Astrocyte (in vitro differentiated cells and primary cell): ENCODE measurements around the gene SCGB2A2. TPM values are rescaled to one million over a fixed set of nuclear protein-coding genes. Genes with fewer than 3 reads are reported as not detected.

Experiments
- DNase-seq: peaks from one replicate; pipeline ENCODE4 v3.0.0-alpha.2; 2010; ENCODE audit warnings: low read depth
- FAIRE-seq: peaks from 2 replicates; lab custom pipeline; 2011; peaks lifted over from hg19 to GRCh38; lab: Jason Lieb, UNC
- H2AFZ ChIP-seq: 2 replicates; pipeline ENCODE4 v1.6.0; 2012; ENCODE audit warnings: low read depth, low read length, inconsistent platforms
- H3K27ac ChIP-seq: 2 replicates; pipeline ENCODE4 v1.5.1; 2011; ENCODE audit warnings: low read depth, low read length, inconsistent platforms
- H3K27me3 ChIP-seq: 2 replicates; pipeline ENCODE4 v1.6.0; 2011; ENCODE audit warnings: low read length, inconsistent platforms; ENCODE audit not compliant: insufficient read depth
- H3K36me3 ChIP-seq: 2 replicates; pipeline ENCODE4 v1.5.1; 2011; ENCODE audit warnings: low read length, inconsistent platforms; ENCODE audit not compliant: insufficient read depth
- H3K4me1 ChIP-seq: 2 replicates; pipeline ENCODE4 v1.5.1; 2011; ENCODE audit warnings: low read length, inconsistent platforms; ENCODE audit not compliant: insufficient read depth
- H3K4me2 ChIP-seq: 2 replicates; pipeline ENCODE4 v1.6.0; 2012; ENCODE audit warnings: low read length, inconsistent platforms
- H3K4me3 ChIP-seq: 2 replicates; pipeline ENCODE4 v1.5.1; 2011; ENCODE audit warnings: low read depth, mild to moderate bottlenecking, low read length, inconsistent platforms; ENCODE audit not compliant: insufficient read depth
- H3K79me2 ChIP-seq: 2 replicates; pipeline ENCODE4 v1.6.0; 2012; ENCODE audit warnings: mild to moderate bottlenecking, low read length, inconsistent platforms; ENCODE audit not compliant: insufficient read depth
- H3K9ac ChIP-seq: 2 replicates; pipeline ENCODE4 v1.6.0; 2012; ENCODE audit warnings: mild to moderate bottlenecking, low read length, inconsistent platforms
- H3K9me3 ChIP-seq: 2 replicates; pipeline ENCODE4 v1.5.1; 2012; ENCODE audit warnings: low read depth, mild to moderate bottlenecking, low read length, inconsistent platforms; ENCODE audit not compliant: insufficient read depth
- H4K20me1 ChIP-seq: 2 replicates; pipeline ENCODE4 v1.6.0; 2012; ENCODE audit warnings: low read length, inconsistent platforms; ENCODE audit not compliant: insufficient read depth
- H3K27ac Mint-ChIP-seq: one replicate; pipeline ENCODE4 v1.8.0; 2021; ENCODE audit warnings: mild to moderate bottlenecking, mixed read lengths; ENCODE audit not compliant: unreplicated experiment
- H3K27me3 Mint-ChIP-seq: one replicate; pipeline ENCODE4 v1.8.0; 2021; ENCODE audit warnings: low read depth, mixed read lengths; ENCODE audit not compliant: unreplicated experiment
- H3K36me3 Mint-ChIP-seq: one replicate; pipeline ENCODE4 v1.8.0; 2021; ENCODE audit warnings: low read depth, mixed read lengths; ENCODE audit not compliant: unreplicated experiment
- H3K4me1 Mint-ChIP-seq: one replicate; pipeline ENCODE4 v1.8.0; 2021; ENCODE audit warnings: low read depth, mixed read lengths; ENCODE audit not compliant: unreplicated experiment
- H3K4me3 Mint-ChIP-seq: one replicate; pipeline ENCODE4 v1.8.0; 2021; ENCODE audit warnings: mild to moderate bottlenecking, moderate library complexity, mixed read lengths; ENCODE audit not compliant: unreplicated experiment
- H3K9me3 Mint-ChIP-seq: one replicate; pipeline ENCODE4 v1.8.0; 2021; ENCODE audit warnings: mild to moderate bottlenecking, mixed read lengths; ENCODE audit not compliant: unreplicated experiment
- CTCF ChIP-seq: IDR thresholded peaks from 2 replicates; pipeline ENCODE4 v1.5.1; 2011; ENCODE audit warnings: low read depth, mild to moderate bottlenecking, inconsistent platforms, low read length, moderate library complexity; ENCODE audit not compliant: insufficient read depth
- EZH2 ChIP-seq: IDR thresholded peaks from 2 replicates; pipeline ENCODE4 v1.6.1; 2012; ENCODE audit warnings: mild to moderate bottlenecking, low read length, inconsistent platforms; ENCODE audit not compliant: insufficient read depth
- total RNA-seq: library from RNA; stranded (reverse); gene quantifications from 2 replicates; pipeline ENCODE4 v1.2.1, GENCODE V29; 2021

SCGB2A2 gene
- total RNA-seq, 1 donor from 2014 or later: not detected

DNA sequence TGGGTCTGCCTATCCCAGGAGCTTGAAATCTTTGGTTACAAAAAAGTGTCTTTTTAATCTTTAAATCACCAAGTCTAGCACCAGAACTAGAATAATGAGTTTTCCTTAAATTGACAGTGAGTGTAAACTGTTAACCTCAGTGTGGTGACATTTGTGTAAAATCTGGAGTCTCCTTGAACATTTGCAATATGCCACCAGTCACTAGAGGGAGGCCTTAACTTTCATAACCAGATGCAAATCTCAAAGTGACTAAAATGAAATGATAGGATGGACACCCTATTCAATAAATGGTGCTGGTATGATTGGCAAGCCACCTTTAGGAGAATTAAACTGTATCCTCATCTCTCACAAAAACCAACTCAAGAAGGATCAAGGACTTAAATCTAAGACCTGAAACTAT, 36.2 kb upstream of the SCGB2A2 start:
- H3K4me3 ChIP-seq: no peak overlapping the region
- no peak overlapping the region for H3K27ac Mint-ChIP-seq
- no peaks in the 10 kb centered on the region for H3K36me3 ChIP-seq
- no peak for DNase-seq
- H3K9me3 Mint-ChIP-seq: peaks cover 5% of the 10 kb centered on the region
- H3K4me3 Mint-ChIP-seq: no peak overlapping the region
- TF ChIP-seq EZH2: no peak
- TF ChIP-seq CTCF: no peak
- H3K9ac ChIP-seq: no peak overlapping the region
- H3K79me2 ChIP-seq: no peaks in the 10 kb centered on the region
- no peaks in the 10 kb centered on the region for H3K4me1 ChIP-seq
- no peaks in the 10 kb centered on the region for H4K20me1 ChIP-seq
- H3K27me3 ChIP-seq: no peaks in the 10 kb centered on the region
- peaks cover 3% of the 10 kb centered on the region for H3K27me3 Mint-ChIP-seq
- peaks cover 4% of the 10 kb centered on the region for H3K4me1 Mint-ChIP-seq
- no peak for FAIRE-seq
- H3K27ac ChIP-seq: no peak overlapping the region
- H3K9me3 ChIP-seq: no peaks in the 10 kb centered on the region
- H3K36me3 Mint-ChIP-seq: no peaks in the 10 kb centered on the region
- H3K4me2 ChIP-seq: no peak overlapping the region
- H2AFZ ChIP-seq: no peak overlapping the region

- no peak overlapping the region for H3K9ac ChIP-seq
- Mint-ChIP-seq H3K4me1 (peaks cover 4% of the 10 kb centered on the region), H3K4me3 (no peak overlapping the region), H3K9me3 (peaks cover 10% of the 10 kb centered on the region), H3K27ac (no peak overlapping the region), H3K27me3 (peaks cover 6% of the 10 kb centered on the region), H3K36me3 (no peaks in the 10 kb centered on the region)
- H4K20me1 ChIP-seq: no peaks in the 10 kb centered on the region
- peaks cover 3% of the 10 kb centered on the region for H3K27me3 ChIP-seq
- DNase-seq: no peak
- no peak for TF ChIP-seq EZH2
- TF ChIP-seq CTCF: no peak
- no peak for FAIRE-seq
- H3K4me1 ChIP-seq: no peaks in the 10 kb centered on the region
- no peak overlapping the region for H2AFZ ChIP-seq
- no peaks in the 10 kb centered on the region for H3K36me3 ChIP-seq
- H3K4me3 ChIP-seq: no peak overlapping the region
- H3K79me2 ChIP-seq: no peaks in the 10 kb centered on the region
- no peak overlapping the region for H3K27ac ChIP-seq
- H3K4me2 ChIP-seq: no peak overlapping the region
- H3K9me3 ChIP-seq: no peaks in the 10 kb centered on the region
Measured at GRCh38 chr11:62236187-62236586, 33.8 kb upstream of the SCGB2A2 start.

DNA sequence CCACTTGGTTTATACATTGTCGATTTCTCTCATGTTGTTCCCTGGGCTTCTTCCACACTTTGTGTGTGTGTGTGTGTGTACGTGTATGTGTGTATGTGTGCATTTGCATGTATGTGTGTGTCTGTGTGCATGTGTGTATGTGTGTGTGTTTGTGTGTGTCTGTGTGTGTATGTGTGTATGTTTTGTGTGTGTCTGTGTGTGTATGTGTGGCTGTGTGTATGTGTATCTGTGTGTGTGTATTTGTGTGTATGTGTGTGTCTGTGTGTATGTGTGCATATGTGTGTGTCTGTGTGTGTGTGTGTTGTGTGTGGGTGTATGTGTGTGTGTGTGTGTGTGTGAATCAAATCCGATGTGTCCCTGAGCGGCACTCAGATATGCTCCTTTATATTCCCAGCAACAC, 32.5 kb upstream of the SCGB2A2 start:
- H3K4me1 ChIP-seq: no peaks in the 10 kb centered on the region
- H3K9ac ChIP-seq: no peak overlapping the region
- H3K36me3 ChIP-seq: no peaks in the 10 kb centered on the region
- Mint-ChIP-seq H3K27ac (no peak overlapping the region), H3K9me3 (peaks cover 10% of the 10 kb centered on the region), H3K4me1 (peaks cover 4% of the 10 kb centered on the region), H3K4me3 (no peak overlapping the region), H3K36me3 (no peaks in the 10 kb centered on the region), H3K27me3 (peaks cover 14% of the 10 kb centered on the region)
- no peak overlapping the region for H3K4me3 ChIP-seq
- H3K27ac ChIP-seq: no peak overlapping the region
- H3K79me2 ChIP-seq: no peaks in the 10 kb centered on the region
- TF ChIP-seq EZH2: no peak
- TF ChIP-seq CTCF: no peak
- H3K27me3 ChIP-seq: peaks cover 3% of the 10 kb centered on the region
- no peak overlapping the region for H3K4me2 ChIP-seq
- H2AFZ ChIP-seq: no peak overlapping the region
- DNase-seq (no peak), FAIRE-seq (no peak)
- no peaks in the 10 kb centered on the region for H4K20me1 ChIP-seq
- no peaks in the 10 kb centered on the region for H3K9me3 ChIP-seq
